Inferior parietal cortex (tissue), 1 donor: ENCODE measurements around the gene EXOSC5.
"Not testable (repeated sequence)": the region's sequence is repeated elsewhere in the genome, so short reads cannot be mapped to it uniquely, and the experiment has no call there.

ENCODE experiments used
- DNase-seq: peaks from one replicate; pipeline ENCODE4 v3.0.0-alpha.2; 2016; ENCODE audit errors: extremely low spot score

EXOSC5 gene

GRCh38 chr19:41346916-41347315, 50.2 kb downstream of the EXOSC5 start:
- not testable (repeated sequence) for DNase-seq

GRCh38 chr19:41344162-41344561, 53.0 kb downstream of the EXOSC5 start:
- DNase-seq, result no peak

- DNase-seq, result no peak
Observed at GRCh38 chr19:41341669-41342490, 55.3 kb downstream of the EXOSC5 start.

- DNase-seq, result no peak
Observed at GRCh38 chr19:41339936-41340335, 57.2 kb downstream of the EXOSC5 start.
